GM19452 (cell line): Measurements from ENCODE around the gene NR1D1.
A peak's percentile ranks its signal among the peaks of the same experiment; 100 is the strongest.

ENCODE experiments used
- ATAC-seq: cut with Tn5 transposase; IDR thresholded peaks from one replicate; pipeline ENCODE4 v1.9.1; 2021; ENCODE audit not compliant: unreplicated experiment

The NR1D1 gene

GRCh38 chr17:40111221-40112128 lies 11.1 kb upstream of the NR1D1 start:
- ATAC-seq: no peak

GRCh38 chr17:40110026-40110845 lies 9.8 kb upstream of the NR1D1 start:
- no peak for ATAC-seq

- no peak for ATAC-seq
These were observed 8.8 kb upstream of the NR1D1 start for GRCh38 chr17:40108970-40109824.

- no peak for ATAC-seq
These were observed 7.3 kb upstream of the NR1D1 start for GRCh38 chr17:40107522-40108174.

GRCh38 chr17:40106760-40107521 lies 6.6 kb upstream of the NR1D1 start:
- ATAC-seq: no peak

- no peak for ATAC-seq
These were observed 5.7 kb upstream of the NR1D1 start for GRCh38 chr17:40105861-40106759.

- ATAC-seq: no peak
These were observed 4.5 kb upstream of the NR1D1 start for GRCh38 chr17:40104594-40105486.

GRCh38 chr17:40103688-40104087 lies 3.3 kb upstream of the NR1D1 start:
- ATAC-seq: no peak

GRCh38 chr17:40103071-40103661 lies 2.8 kb upstream of the NR1D1 start:
- no peak for ATAC-seq

GRCh38 chr17:40101367-40102210 lies 1.2 kb upstream of the NR1D1 start:
- ATAC-seq: no peak

- no peak for ATAC-seq
These were observed 429 bp upstream of the NR1D1 start for GRCh38 chr17:40100669-40101366.

GRCh38 chr17:40099619-40100418 lies 570 bp downstream of the NR1D1 start:
- ATAC-seq: no peak

- ATAC-seq: peak; percentile 53
These were observed 1.4 kb downstream of the NR1D1 start for GRCh38 chr17:40098846-40099618.
